K562 (cell line): ENCODE results near the gene SULT1B1. TPM values are rescaled to one million over a fixed set of nuclear protein-coding genes. Genes with fewer than 3 reads are reported as not detected.

Experiments
- ATAC-seq: fragments of 200-7000 bp; cut with Tn5 transposase; 3 replicates; pipeline ENCODE4 v1.9.1; 2020; ENCODE audit warnings: moderate library complexity
- BruUV-seq: library from RNA; stranded (reverse); fragments of 400-500 nt; replicated peaks from 2 replicates; lab custom pipeline; 2021; lab: Mats Ljungman, UMichigan
- CTCF ChIA-PET: fragments of 300-600 bp; formaldehyde crosslinking; extraction: SDS; loops from one replicate; lab custom pipeline; 2021; ENCODE audit warnings: low intra/inter-chr PET ratio; lab: Yijun Ruan, JAX
- POLR2A ChIA-PET: fragments of 300-600, 350-650 bp; sonication (Branson Sonifier 250); formaldehyde crosslinking; extraction: SDS; loops from one replicate; lab custom pipeline; 2021; ENCODE audit warnings: antibody characterized with exemption, inconsistent platforms; lab: Yijun Ruan, JAX
- DNase-seq, 4 experiments: peaks; one replicate each; pipeline versions ENCODE4 v3.0.0 to v3.0.0-alpha.2; 2011 to 2018; ENCODE audit warnings: low spot score in 3 of 4, mixed read lengths in 3 of 4; ENCODE audit errors: extremely low read depth in 1 of 4
- FAIRE-seq: peaks from 2 replicates; lab custom pipeline; 2011; peaks lifted over from hg19 to GRCh38; lab: Jason Lieb, UNC
- H2AFZ ChIP-seq: 2 replicates; pipeline ENCODE4 v1.6.0; 2011; ENCODE audit warnings: low read depth, low read length, control low read depth, inconsistent platforms
- H3K27ac ChIP-seq: fragments of 200-600 bp; 3 replicates; pipeline ENCODE4 v1.8.0; 2011; ENCODE audit warnings: low read depth, mild to moderate bottlenecking, control low read depth, inconsistent platforms, low read length, moderate library complexity, mixed read lengths; ENCODE audit errors: extremely low read depth
- H3K27me3 ChIP-seq, 2 experiments: fragments of 300-600 bp in 1 of 2; 2 replicates in 1 of 2; 3 replicates in 1 of 2; pipeline versions ENCODE4 v1.6.0 to v1.8.0; 2011; ENCODE audit warnings: inconsistent platforms in 2 of 2, low read length in 2 of 2, mild to moderate bottlenecking in 1 of 2, mixed read lengths in 1 of 2, moderate library complexity in 1 of 2; ENCODE audit not compliant: control insufficient read depth in 2 of 2, insufficient read depth in 2 of 2
- H3K36me3 ChIP-seq: fragments of 300-600 bp; 3 replicates; pipeline ENCODE4 v1.8.0; 2011; ENCODE audit warnings: mild to moderate bottlenecking, low read length, inconsistent platforms; ENCODE audit not compliant: control insufficient read depth, insufficient read depth
- H3K4me1 ChIP-seq, 2 experiments: fragments of 200-600 bp in 1 of 2; replicated peaks in 1 of 2; 2 replicates in 1 of 2; 3 replicates in 1 of 2; pipeline versions ENCODE4 v1.5.1 to v1.8.0; 2011; ENCODE audit warnings: inconsistent platforms in 2 of 2, low read length in 2 of 2, mild to moderate bottlenecking in 1 of 2, mixed read lengths in 1 of 2, moderate library complexity in 1 of 2; ENCODE audit not compliant: control insufficient read depth in 2 of 2, insufficient read depth in 2 of 2
- H3K4me2 ChIP-seq: 2 replicates; pipeline ENCODE4 v1.6.1; 2011; ENCODE audit warnings: low read length, control low read depth, inconsistent platforms, mixed read lengths; ENCODE audit not compliant: insufficient read depth
- H3K4me3 ChIP-seq: fragments of 200-600 bp; sonication (generic), shearing (Covaris generic); 2 replicates; pipeline ENCODE4 v1.5.1; 2016; ENCODE audit warnings: control low read depth, inconsistent platforms
- H3K79me2 ChIP-seq: fragments of 200-600 bp; 3 replicates; pipeline ENCODE4 v1.8.0; 2011; ENCODE audit warnings: low read length, inconsistent platforms; ENCODE audit not compliant: control insufficient read depth, insufficient read depth
- H3K9ac ChIP-seq, 2 experiments: 2 replicates each; pipeline versions ENCODE4 v1.6.0 to v1.6.1; 2011; ENCODE audit warnings: low read depth in 2 of 2, low read length in 2 of 2, control low read depth in 1 of 2, inconsistent platforms in 1 of 2, mild to moderate bottlenecking in 1 of 2, mixed read lengths in 1 of 2; ENCODE audit not compliant: insufficient read depth in 1 of 2
- H3K9me1 ChIP-seq: one replicate; pipeline ENCODE4 v1.6.0; 2011; ENCODE audit warnings: inconsistent platforms, mild to moderate bottlenecking, low read length, moderate library complexity; ENCODE audit not compliant: control insufficient read depth, insufficient read depth
- H3K9me3 ChIP-seq: replicated peaks from 2 replicates; pipeline ENCODE4 v1.5.1; 2011; ENCODE audit warnings: low read depth, low read length, inconsistent platforms; ENCODE audit not compliant: control insufficient read depth, insufficient read depth
- H4K20me1 ChIP-seq: replicated peaks from 2 replicates; pipeline ENCODE4 v1.6.1; 2011; ENCODE audit warnings: low read length, inconsistent platforms, mixed read lengths; ENCODE audit not compliant: control insufficient read depth, insufficient read depth
- CGGBP1 ChIP-seq: fragments of 250-450 bp; sonication (Bioruptor Pico); IDR thresholded peaks from 2 replicates; pipeline ENCODE4 v1.9.0; 2021; ENCODE audit warnings: mild to moderate bottlenecking
- COPS2 ChIP-seq: fragments of 450-650 bp; conservative IDR thresholded peaks from 2 replicates; pipeline ENCODE4 v1.6.1; 2016; ENCODE audit warnings: mild to moderate bottlenecking, moderate library complexity
- EP400 ChIP-seq: fragments of 450-650 bp; IDR thresholded peaks from 2 replicates; pipeline ENCODE4 v1.6.1; 2017; ENCODE audit warnings: antibody characterized with exemption, mild to moderate bottlenecking, moderate library complexity
- FOXA1 ChIP-seq: fragments of 450-650 bp; IDR thresholded peaks from 2 replicates; pipeline ENCODE4 v1.6.1; 2016; ENCODE audit warnings: mild to moderate bottlenecking, borderline replicate concordance
- HBP1 ChIP-seq: fragments of 450-650 bp; formaldehyde crosslinking; IDR thresholded peaks from 2 replicates; pipeline ENCODE4 v1.4.0; 2022; ENCODE audit warnings: missing genetic modification characterization
- HMG20B ChIP-seq: fragments of 250-450 bp; sonication (Bioruptor Pico); IDR thresholded peaks from 2 replicates; pipeline ENCODE4 v1.5.0; 2021; ENCODE audit warnings: mild to moderate bottlenecking
- HSF4 ChIP-seq: fragments of 250-450 bp; sonication (Bioruptor Pico); IDR thresholded peaks from 2 replicates; pipeline ENCODE4 v2.1.2; 2022; ENCODE audit warnings: mild to moderate bottlenecking, moderate library complexity, borderline replicate concordance
- KHSRP ChIP-seq: fragments of 450-650 bp; IDR thresholded peaks from 2 replicates; pipeline ENCODE4 v1.6.1; 2017
- MAFK ChIP-seq: IDR thresholded peaks from 2 replicates; pipeline ENCODE4 v1.6.1; 2011; ENCODE audit warnings: low read length, improper control_type of control experiment
- MBD1 ChIP-seq: fragments of 250-450 bp; sonication (Bioruptor Pico); IDR thresholded peaks from 2 replicates; pipeline ENCODE4 v1.8.0; 2022; ENCODE audit warnings: inconsistent platforms
- POU5F1 ChIP-seq: fragments of 150-350 bp; IDR thresholded peaks from 2 replicates; pipeline ENCODE4 v1.6.1; 2014; ENCODE audit warnings: borderline replicate concordance, low read length, low read depth, mild to moderate bottlenecking; ENCODE audit not compliant: partially characterized antibody
- RUNX1 ChIP-seq: sonication (generic); IDR thresholded peaks from 2 replicates; pipeline ENCODE4 v1.6.1; 2016; ENCODE audit warnings: antibody characterized with exemption, low read depth
- SIN3A ChIP-seq, 2 experiments: fragments of 150-350 bp in 1 of 2; IDR thresholded peaks; 2 replicates each; pipeline ENCODE4 v1.6.1; 2011 to 2016; ENCODE audit warnings: borderline replicate concordance in 2 of 2, low read depth in 2 of 2, low read length in 2 of 2, mild to moderate bottlenecking in 2 of 2, moderate library complexity in 2 of 2; ENCODE audit not compliant: control insufficient read depth in 1 of 2
- SMAD1 ChIP-seq: fragments of 150-350 bp; IDR thresholded peaks from 2 replicates; pipeline ENCODE4 v1.6.1; 2014; ENCODE audit warnings: low read length, low read depth; ENCODE audit not compliant: partially characterized antibody
- STAG1 ChIP-seq: sonication (generic); formaldehyde crosslinking; IDR thresholded peaks from 2 replicates; pipeline ENCODE4 v1.5.0; 2020; ENCODE audit warnings: missing genetic modification reagents, borderline replicate concordance
- TGIF2 ChIP-seq: sonication (generic); formaldehyde crosslinking; IDR thresholded peaks from 2 replicates; pipeline ENCODE4 v1.8.1; 2022; ENCODE audit warnings: mild to moderate bottlenecking, missing genetic modification reagents, moderate library complexity
- ZNF280B ChIP-seq: fragments of 250-450 bp; sonication (Bioruptor Pico); IDR thresholded peaks from 2 replicates; pipeline ENCODE4 v1.5.1; 2021; ENCODE audit warnings: mild to moderate bottlenecking
- ZNF740 ChIP-seq, 3 experiments: fragments of 200-800 bp in 1 of 3; sonication (Bioruptor generic) in 1 of 3; sonication (generic) in 1 of 3; formaldehyde crosslinking in 1 of 3; IDR thresholded peaks; 2 replicates each; pipeline versions ENCODE4 v1.6.1 to v1.8.0; 2016 to 2022; ENCODE audit warnings: mild to moderate bottlenecking in 2 of 3, missing compliant biosample characterization in 2 of 3, missing genetic modification characterization in 2 of 3, missing genetic modification reagents in 1 of 3
- WGBS: fragments of 100-300 bp; shearing (Covaris generic); methylation state at CpG from one replicate; pipeline ENCODE4 v1.1.6; 2016; ENCODE audit warnings: low coverage, mixed read lengths; ENCODE audit not compliant: insufficient coverage; ENCODE audit errors: missing lambda C conversion rate; 5-methylcytosine and 5-hydroxymethylcytosine counted together
- in situ Hi-C: fragments of 300-500 bp; cut with MboI; formaldehyde crosslinking; loops from 4 replicates; pipeline ENCODE4 v1.15.0; 2018; ENCODE audit warnings: inconsistent platforms, mixed read lengths
- intact Hi-C: fragments of 100-400 bp; cut with micrococcal nuclease; formaldehyde crosslinking; loops from 2 replicates; pipeline ENCODE4 v1.14.2; 2022
- polyA plus RNA-seq, 8 experiments: library from polyadenylated mRNA; depleted of rRNA in 4 of 8; stranded (reverse) in 5 of 8; unstranded in 3 of 8; fragments of >200 nt; fragmentation: Nextera tagmentation in 2 of 8; fragmentation: Illumina TruSeq in 1 of 8; extraction: Ambion mirVana in 2 of 8; extraction: Trizol in 1 of 8; gene quantifications; 2 replicates each; pipeline versions ENCODE4 v1.2.1 to v1.2.3, GENCODE V29; 2011 to 2014; ENCODE audit warnings: inconsistent platforms in 1 of 8, missing spikeins in 1 of 8
- total RNA-seq, 7 experiments: library from RNA; depleted of rRNA in 6 of 7; stranded (reverse); fragments of >200 nt in 6 of 7; fragmentation: Illumina TruSeq in 2 of 7; extraction: Trizol in 2 of 7; gene quantifications; 2 replicates each; pipeline versions ENCODE4 v1.2.1 to v1.2.3, GENCODE V29; 2011 to 2021; ENCODE audit warnings: low replicate concordance in 1 of 7

The SULT1B1 gene
- total and polyA plus RNA-seq, 9 of the 15 experiments (the other 6 are each of a cell fraction or from before 2014, with no cell fraction given), result under 0.01 TPM; not detected in 8

GRCh38 chr4:69753686-69754085 is 6.7 kb downstream of the SULT1B1 start:
- ATAC-seq, result no peak
- 0% methylated on average over 1 of the region's 1 CpG for WGBS
- in situ Hi-C loops, result no loop called here
- H3K27ac ChIP-seq, result no peak overlapping the region
- no peak overlapping the region for H3K9ac ChIP-seq
- FAIRE-seq, result no peak
- no peaks in the 10 kb centered on the region for H3K36me3 ChIP-seq
- no peaks in the 10 kb centered on the region for H3K27me3 ChIP-seq
- BruUV-seq, result no TSS peak
- intact Hi-C loops, result no loop called here
- no peak overlapping the region for H3K4me3 ChIP-seq
- no peaks in the 10 kb centered on the region for H3K9me1 ChIP-seq
- CTCF ChIA-PET, result no interaction called here
- H3K4me2 ChIP-seq, result no peak overlapping the region
- H2AFZ ChIP-seq, result no peak overlapping the region
- H3K9me3 ChIP-seq, result no peaks in the 10 kb centered on the region
- H4K20me1 ChIP-seq, result no peaks in the 10 kb centered on the region
- H3K4me1 ChIP-seq, result no peaks in the 10 kb centered on the region
- H3K79me2 ChIP-seq, result no peaks in the 10 kb centered on the region
- POLR2A ChIA-PET, result no interaction called here
- no peak for DNase-seq
- no peak for TF ChIP-seq HSF4 (CRISPR knock-in tag)
- no peak for TF ChIP-seq SMAD1
- no peak for TF ChIP-seq HMG20B (CRISPR knock-in tag)
- TF ChIP-seq HBP1 (CRISPR knock-in tag), result no peak
- TF ChIP-seq FOXA1, result no peak
- no peak for TF ChIP-seq MBD1
- no peak for TF ChIP-seq KHSRP
- no peak for TF ChIP-seq TGIF2 (CRISPR knock-in tag)
- TF ChIP-seq CGGBP1, result no peak
- no peak for TF ChIP-seq RUNX1
- no peak for TF ChIP-seq COPS2
- no peak for TF ChIP-seq STAG1
- no peak for TF ChIP-seq ZNF740 (CRISPR knock-in tag; IDR thresholded peaks at IDR 0.05)
- no peak for TF ChIP-seq ZNF740 (tag; IDR thresholded peaks at IDR 0.05)
- no peak for TF ChIP-seq EP400
- no peak for TF ChIP-seq ZNF280B (CRISPR knock-in tag)
- TF ChIP-seq POU5F1, result no peak
- TF ChIP-seq SIN3A (IDR thresholded peaks at IDR 0.05; ENCODE audit: borderline replicate concordance in 2 of 2, control insufficient read depth in 1 of 2, low read depth in 2 of 2, low read length in 2 of 2), result no peak
- TF ChIP-seq MAFK, result no peak
